Trophoblast cell (in vitro differentiated cells and primary cell): ENCODE results near the gene FAM72D.
"Not testable (repeated sequence)": the region's sequence is repeated elsewhere in the genome, so short reads cannot be mapped to it uniquely, and the experiment has no call there.

Experiments
- DNase-seq, 2 donors: peaks; one replicate each; pipeline ENCODE4 v3.0.0-alpha.2; 2016
- H2AFZ ChIP-seq: 2 replicates; pipeline ENCODE4 v1.6.1; 2013; ENCODE audit warnings: low read length, moderate library complexity, mild to moderate bottlenecking; ENCODE audit not compliant: insufficient read depth, poor library complexity
- H2AK5ac ChIP-seq: 2 replicates; pipeline ENCODE4 v1.6.1; 2013; ENCODE audit warnings: mild to moderate bottlenecking, low read length
- H2BK120ac ChIP-seq: 2 replicates; pipeline ENCODE4 v1.6.1; 2013; ENCODE audit warnings: low read length, mild to moderate bottlenecking, moderate library complexity; ENCODE audit not compliant: insufficient read depth, poor library complexity
- H2BK12ac ChIP-seq: 2 replicates; pipeline ENCODE4 v1.6.1; 2013; ENCODE audit warnings: mild to moderate bottlenecking, low read length, moderate library complexity
- H2BK5ac ChIP-seq: 2 replicates; pipeline ENCODE4 v1.6.1; 2013; ENCODE audit warnings: low read length, low read depth, moderate library complexity, mild to moderate bottlenecking; ENCODE audit not compliant: poor library complexity
- H3K14ac ChIP-seq: 2 replicates; pipeline ENCODE4 v1.6.1; 2013; ENCODE audit warnings: mild to moderate bottlenecking, low read length
- H3K18ac ChIP-seq: 2 replicates; pipeline ENCODE4 v1.6.1; 2013; ENCODE audit warnings: mild to moderate bottlenecking, low read length
- H3K23ac ChIP-seq: 2 replicates; pipeline ENCODE4 v1.6.1; 2013; ENCODE audit warnings: low read length
- H3K27ac ChIP-seq: 2 replicates; pipeline ENCODE4 v1.5.1; 2013; ENCODE audit warnings: low read depth, mild to moderate bottlenecking, inconsistent platforms, low read length, moderate library complexity
- H3K27me3 ChIP-seq: 2 replicates; pipeline ENCODE4 v1.6.1; 2013; ENCODE audit warnings: inconsistent platforms, mild to moderate bottlenecking, low read length, moderate library complexity; ENCODE audit not compliant: insufficient read depth
- H3K36me3 ChIP-seq, 2 experiments: 1 replicate in 1 of 2; 2 replicates in 1 of 2; pipeline ENCODE4 v1.6.1; 2013; ENCODE audit warnings: low read length in 2 of 2, mild to moderate bottlenecking in 2 of 2, moderate library complexity in 1 of 2; ENCODE audit not compliant: insufficient read depth in 2 of 2, control insufficient read depth in 1 of 2
- H3K4ac ChIP-seq: 2 replicates; pipeline ENCODE4 v1.6.1; 2013; ENCODE audit warnings: low read depth, mild to moderate bottlenecking, low read length, moderate library complexity
- H3K4me1 ChIP-seq, 2 experiments: 1 replicate in 1 of 2; 2 replicates in 1 of 2; pipeline ENCODE4 v1.6.1; 2013; ENCODE audit warnings: low read length in 2 of 2, mild to moderate bottlenecking in 2 of 2, moderate library complexity in 1 of 2; ENCODE audit not compliant: insufficient read depth in 2 of 2, control insufficient read depth in 1 of 2
- H3K4me2 ChIP-seq: 2 replicates; pipeline ENCODE4 v1.6.1; 2013; ENCODE audit warnings: inconsistent platforms, mild to moderate bottlenecking, low read length, moderate library complexity
- H3K4me3 ChIP-seq: 2 replicates; pipeline ENCODE4 v1.5.1; 2013; ENCODE audit warnings: mild to moderate bottlenecking, low read depth, low read length, inconsistent platforms
- H3K79me1 ChIP-seq: one replicate; pipeline ENCODE4 v1.6.1; 2013; ENCODE audit warnings: low read length
- H3K79me2 ChIP-seq: 2 replicates; pipeline ENCODE4 v1.6.1; 2013; ENCODE audit warnings: low read length, mild to moderate bottlenecking; ENCODE audit not compliant: control insufficient read depth, insufficient read depth, poor library complexity
- H3K9ac ChIP-seq: 2 replicates; pipeline ENCODE4 v1.6.1; 2013; ENCODE audit warnings: mild to moderate bottlenecking, low read length
- H3K9me3 ChIP-seq: 2 replicates; pipeline ENCODE4 v1.6.1; 2013; ENCODE audit warnings: low read depth, mild to moderate bottlenecking, control low read depth, inconsistent platforms, low read length; ENCODE audit not compliant: insufficient read depth
- H4K12ac ChIP-seq: 2 replicates; pipeline ENCODE4 v1.6.1; 2013; ENCODE audit warnings: low read depth, mild to moderate bottlenecking, low read length, moderate library complexity
- H4K8ac ChIP-seq: 2 replicates; pipeline ENCODE4 v1.6.1; 2013; ENCODE audit warnings: low read depth, mild to moderate bottlenecking, low read length, moderate library complexity
- H4K91ac ChIP-seq: one replicate; pipeline ENCODE4 v1.6.1; 2013; ENCODE audit warnings: low read depth, mild to moderate bottlenecking, low read length, moderate library complexity
- WGBS: extraction: QIAGEN DNeasy Blood & Tissue Kit; methylation state at CpG from one replicate; pipeline ENCODE4 v1.1.7; 2013; ENCODE audit warnings: missing lambda C conversion rate; ENCODE audit not compliant: insufficient read length, insufficient coverage; ENCODE audit errors: extremely low coverage; 5-methylcytosine and 5-hydroxymethylcytosine counted together

Gene FAM72D

GRCh38 chr1:145112703-145113102 lies 16.9 kb downstream of the FAM72D start:
- H2AK5ac ChIP-seq, DNase-seq, H2BK12ac ChIP-seq, H3K27ac ChIP-seq, H3K9ac ChIP-seq, H2BK120ac ChIP-seq, H3K9me3 ChIP-seq, H3K14ac ChIP-seq, H3K4me2 ChIP-seq, H3K18ac ChIP-seq, H4K8ac ChIP-seq, H3K23ac ChIP-seq, H3K36me3 ChIP-seq, H3K4ac ChIP-seq, H4K91ac ChIP-seq, H3K4me1 ChIP-seq, H3K79me1 ChIP-seq, H3K27me3 ChIP-seq, H3K4me3 ChIP-seq, H4K12ac ChIP-seq, H2AFZ ChIP-seq, H2BK5ac ChIP-seq, H3K79me2 ChIP-seq: not testable (repeated sequence)
- WGBS, result no CpG with 5 or more reads among the region's 3 CpGs

- not testable (repeated sequence) for DNase-seq, H3K4me1 ChIP-seq, H3K14ac ChIP-seq
Observed at GRCh38 chr1:145114560-145115057, 18.8 kb downstream of the FAM72D start.

GRCh38 chr1:145115587-145116493 lies 20.1 kb downstream of the FAM72D start:
- not testable (repeated sequence) for DNase-seq

More at GRCh38 chr1:145114560-145115057, 18.8 kb downstream of the FAM72D start:
- WGBS, result no CpG with 5 or more reads among the region's 1 CpG
- H2AFZ ChIP-seq, H3K79me1 ChIP-seq, H2BK5ac ChIP-seq, H4K12ac ChIP-seq, H3K27ac ChIP-seq, H2BK120ac ChIP-seq, H3K4me3 ChIP-seq, H3K27me3 ChIP-seq, H3K9ac ChIP-seq, H4K91ac ChIP-seq, H3K36me3 ChIP-seq, H3K79me2 ChIP-seq, H3K4me2 ChIP-seq, H3K4ac ChIP-seq, H2BK12ac ChIP-seq, H3K9me3 ChIP-seq, H3K23ac ChIP-seq, H3K18ac ChIP-seq, H2AK5ac ChIP-seq, H4K8ac ChIP-seq: not testable (repeated sequence)

GRCh38 chr1:145119842-145120241 lies 24.1 kb downstream of the FAM72D start:
- H3K27ac ChIP-seq, H3K18ac ChIP-seq, H3K36me3 ChIP-seq, H3K79me1 ChIP-seq, H3K9me3 ChIP-seq, H3K4me3 ChIP-seq, H2BK5ac ChIP-seq, DNase-seq, H3K23ac ChIP-seq, H4K8ac ChIP-seq, H4K12ac ChIP-seq, H3K79me2 ChIP-seq, H2AFZ ChIP-seq, H2BK12ac ChIP-seq, H4K91ac ChIP-seq, H3K4ac ChIP-seq, H3K9ac ChIP-seq, H3K4me2 ChIP-seq, H2AK5ac ChIP-seq, H3K4me1 ChIP-seq, H2BK120ac ChIP-seq, H3K14ac ChIP-seq, H3K27me3 ChIP-seq: not testable (repeated sequence)
- WGBS, result no CpG with 5 or more reads among the region's 3 CpGs

More at GRCh38 chr1:145115587-145116493, 20.1 kb downstream of the FAM72D start:
- not testable (repeated sequence) for H2AFZ ChIP-seq, H3K27me3 ChIP-seq, H3K9me3 ChIP-seq, H4K8ac ChIP-seq, H2BK5ac ChIP-seq, H4K12ac ChIP-seq, H3K4me1 ChIP-seq, H3K27ac ChIP-seq, H3K79me1 ChIP-seq, H3K4me2 ChIP-seq, H2AK5ac ChIP-seq, H2BK12ac ChIP-seq, H3K36me3 ChIP-seq, H3K14ac ChIP-seq, H3K18ac ChIP-seq, H2BK120ac ChIP-seq, H3K23ac ChIP-seq, H3K4ac ChIP-seq, H3K9ac ChIP-seq, H3K4me3 ChIP-seq, H4K91ac ChIP-seq, H3K79me2 ChIP-seq
- no CpG with 5 or more reads among the region's 6 CpGs for WGBS
